ENCODE data around the gene NR1H3. TPM values are rescaled to one million over a fixed set of nuclear protein-coding genes. Genes with fewer than 3 reads are reported as not detected.

NR1H3 gene
- total RNA-seq, 1 experiment from 2014 or later: 26.3 TPM

GRCh38 chr11:47251751-47252150, 6.0 kb upstream of the NR1H3 start:
- Histone ChIP-seq H3K56ac (ENCODE audit: insufficient read length, low read depth, low read length) (no peak overlapping the region), H2BK15ac (ENCODE audit: low read depth, low read length) (no peak overlapping the region), H3K79me1 (ENCODE audit: insufficient read depth, low read depth, low read length, poor library complexity, severe bottlenecking) (no peaks in the 10 kb centered on the region), H2BK20ac (ENCODE audit: low read depth, low read length, poor library complexity, severe bottlenecking) (no peak overlapping the region), H3K79me2 (ENCODE audit: insufficient read depth, low read length) (peaks cover 3% of the 10 kb centered on the region; the same call in 1 of the 2 replicates), H4K8ac (replicated peaks; ENCODE audit: insufficient read length, low read depth, low read length) (no peak overlapping the region), H3K9me3 (ENCODE audit: control insufficient read depth, low read depth, low read length) (no peaks in the 10 kb centered on the region), H3K18ac (ENCODE audit: insufficient read length, low read depth, low read length) (no peak overlapping the region), H4K20me1 (ENCODE audit: control insufficient read depth, insufficient read depth, insufficient read length) (no peaks in the 10 kb centered on the region), H3K14ac (ENCODE audit: insufficient read depth, low read length) (no peak overlapping the region), H3K4ac (ENCODE audit: low read depth, low read length) (no peak overlapping the region), H3T11ph (ENCODE audit: low read length) (no peak overlapping the region), H3K4me2 (ENCODE audit: insufficient read depth, insufficient read length, low read length) (no peak overlapping the region), H3K23ac (ENCODE audit: insufficient read length, low read depth, low read length) (no peak overlapping the region), H3K27me3 (ENCODE audit: insufficient read depth, low read length) (no peaks in the 10 kb centered on the region), H4K5ac (ENCODE audit: insufficient read length, low read depth, low read length) (no peak overlapping the region), H3K23me2 (ENCODE audit: insufficient read length, low read depth, low read length, poor library complexity, severe bottlenecking) (peaks cover 8% of the 10 kb centered on the region), H2BK12ac (ENCODE audit: insufficient read length, low read depth, low read length) (no peak overlapping the region), H3K4me1 (ENCODE audit: insufficient read depth, low read length) (peaks cover 5% of the 10 kb centered on the region; the same call in 1 of the 2 replicates), H2BK5ac (ENCODE audit: insufficient read length, low read length) (no peak overlapping the region), H3K27ac (ENCODE audit: insufficient read length, low read depth, low read length) (no peak overlapping the region), H2BK120ac (ENCODE audit: low read depth, low read length, poor library complexity, severe bottlenecking) (no peak overlapping the region), H2AK5ac (ENCODE audit: insufficient read length, low read length) (no peak overlapping the region), H3K9ac (ENCODE audit: extremely low read depth, insufficient read length, low read length) (no peak overlapping the region), H2AFZ (ENCODE audit: low read length) (no peak overlapping the region), H4K91ac (ENCODE audit: insufficient read length, low read depth, low read length) (no peak overlapping the region)
- H3K27ac Mint-ChIP-seq: no peak overlapping the region
- H3K4me1 Mint-ChIP-seq: peaks cover 11 to 18% of the 10 kb centered on the region in 2 experiments
- no peak overlapping the region; a peak in 1 of 5 replicates for H3K4me3 Mint-ChIP-seq
- WGBS (ENCODE audit: extremely low coverage, insufficient read length, low lambda C conversion rate): no CpG with 5 or more reads among the region's 3 CpGs
- H3K9me3 Mint-ChIP-seq: no peaks in the 10 kb centered on the region
- DNase-seq: no peak
- peaks cover 0 to 10% (median 5%) of the 10 kb centered on the region in 3 experiments; a peak in 4 of 7 replicates for H3K36me3 Mint-ChIP-seq (ENCODE audit: insufficient read depth in 1 of 3, low read depth in 3 of 3)
- no peak for TF ChIP-seq CTCF (conservative IDR thresholded peaks at IDR 0.05)
- no peaks in the 10 kb centered on the region; the same call in 1 of the 2 replicates for H3K27me3 Mint-ChIP-seq (ENCODE audit: low read depth)

Measured in H9 (cell line).